GM12872 (cell line): ENCODE results near the gene PTPRM.

ENCODE experiments used
- CTCF ChIP-seq: IDR thresholded peaks from 3 replicates; pipeline ENCODE4 v1.5.1; 2011; ENCODE audit warnings: low read depth, mild to moderate bottlenecking, low read length, moderate library complexity; ENCODE audit not compliant: insufficient read depth

Gene PTPRM

GRCh38 chr18:8337211-8337610, 770.1 kb downstream of the PTPRM start:
- TF ChIP-seq CTCF: no peak

- no peak for TF ChIP-seq CTCF
Measured at GRCh38 chr18:8339210-8339609, 772.1 kb downstream of the PTPRM start.

GRCh38 chr18:8339952-8340351, 772.8 kb downstream of the PTPRM start:
- TF ChIP-seq CTCF: no peak

- TF ChIP-seq CTCF: no peak
Measured at GRCh38 chr18:8341481-8342230, 774.5 kb downstream of the PTPRM start.

- TF ChIP-seq CTCF: no peak
Measured at GRCh38 chr18:8348051-8348720, 781.1 kb downstream of the PTPRM start.

GRCh38 chr18:8349608-8350323, 782.6 kb downstream of the PTPRM start:
- TF ChIP-seq CTCF: no peak

- TF ChIP-seq CTCF: no peak
Measured at GRCh38 chr18:8350628-8351027, 783.5 kb downstream of the PTPRM start.
